HG03025 (cell line): ENCODE data around the gene LINC00305.
A peak's percentile ranks its signal among the peaks of the same experiment; 100 is the strongest.

ENCODE experiments used
- ATAC-seq: cut with Tn5 transposase; IDR thresholded peaks from one replicate; pipeline ENCODE4 v1.9.1; 2021; ENCODE audit warnings: mild to moderate bottlenecking, moderate library complexity; ENCODE audit not compliant: unreplicated experiment, low FRiP score

The LINC00305 gene

GRCh38 chr18:64037812-64038414, 111.0 kb downstream of the LINC00305 start:
- peak; percentile 79 for ATAC-seq

- ATAC-seq, result no peak
Observed at GRCh38 chr18:64032312-64032711, 116.6 kb downstream of the LINC00305 start.

DNA sequence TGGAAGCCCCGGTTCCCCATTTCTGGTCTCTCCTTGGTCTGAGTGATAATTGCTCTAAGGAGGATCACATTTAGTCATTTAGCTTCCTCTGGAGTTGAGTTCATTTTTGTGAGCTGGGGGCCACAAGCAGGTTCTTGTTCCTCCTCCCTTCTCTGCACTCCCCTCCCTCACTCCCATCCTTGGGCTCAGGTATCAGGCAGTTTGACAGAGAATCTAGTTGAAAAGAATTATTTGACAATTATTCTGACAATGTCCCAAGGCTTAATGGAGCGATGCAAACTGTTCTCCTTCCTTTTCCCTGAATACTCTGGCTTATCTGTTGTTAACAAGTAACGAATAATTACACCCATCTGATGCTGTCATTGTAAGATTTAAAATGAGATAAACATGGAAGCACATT, 117.5 kb downstream of the LINC00305 start:
- ATAC-seq, result no peak
